HEK293T (cell line): ENCODE results near the gene OR12D2.

Experiments used
- ARNT ChIP-seq: fragments of 450-650 bp; IDR thresholded peaks from 2 replicates; pipeline ENCODE4 v1.6.1; 2017; ENCODE audit warnings: mild to moderate bottlenecking
- BHLHE40 ChIP-seq: fragments of 450-650 bp; IDR thresholded peaks from 2 replicates; pipeline ENCODE4 v1.6.1; 2016; ENCODE audit warnings: mild to moderate bottlenecking, moderate library complexity, borderline replicate concordance
- ELF4 ChIP-seq: fragments of 450-650 bp; IDR thresholded peaks from 2 replicates; pipeline ENCODE4 v1.6.1; 2017; ENCODE audit warnings: antibody characterized with exemption
- FOXA1 ChIP-seq: fragments of 450-650 bp; IDR thresholded peaks from 2 replicates; pipeline ENCODE4 v1.6.1; 2016; ENCODE audit warnings: mild to moderate bottlenecking
- FOXK2 ChIP-seq: fragments of 450-650 bp; IDR thresholded peaks from 2 replicates; pipeline ENCODE4 v1.6.1; 2016; ENCODE audit warnings: mild to moderate bottlenecking
- HDGF ChIP-seq: fragments of 450-650 bp; IDR thresholded peaks from 2 replicates; pipeline ENCODE4 v1.6.1; 2017; ENCODE audit warnings: antibody characterized with exemption, borderline replicate concordance
- L3MBTL2 ChIP-seq: fragments of 450-650 bp; conservative IDR thresholded peaks from 2 replicates; pipeline ENCODE4 v1.6.1; 2016; ENCODE audit warnings: mild to moderate bottlenecking
- LEF1 ChIP-seq: fragments of 450-650 bp; IDR thresholded peaks from 2 replicates; pipeline ENCODE4 v1.6.1; 2017; ENCODE audit warnings: mild to moderate bottlenecking, borderline replicate concordance
- NFRKB ChIP-seq: fragments of 450-650 bp; IDR thresholded peaks from 2 replicates; pipeline ENCODE4 v1.6.1; 2016; ENCODE audit warnings: mild to moderate bottlenecking, moderate library complexity
- PKNOX1 ChIP-seq: fragments of 450-650 bp; IDR thresholded peaks from 2 replicates; pipeline ENCODE4 v1.6.1; 2016
- SP1 ChIP-seq: fragments of 450-650 bp; IDR thresholded peaks from 2 replicates; pipeline ENCODE4 v1.6.1; 2017
- SUZ12 ChIP-seq: fragments of 450-650 bp; IDR thresholded peaks from 2 replicates; pipeline ENCODE4 v1.6.1; 2016; ENCODE audit warnings: mild to moderate bottlenecking
- TARDBP ChIP-seq: fragments of 450-650 bp; IDR thresholded peaks from 2 replicates; pipeline ENCODE4 v1.6.1; 2016
- ZNF384 ChIP-seq: fragments of 450-650 bp; IDR thresholded peaks from 2 replicates; pipeline ENCODE4 v1.6.1; 2016

DNA sequence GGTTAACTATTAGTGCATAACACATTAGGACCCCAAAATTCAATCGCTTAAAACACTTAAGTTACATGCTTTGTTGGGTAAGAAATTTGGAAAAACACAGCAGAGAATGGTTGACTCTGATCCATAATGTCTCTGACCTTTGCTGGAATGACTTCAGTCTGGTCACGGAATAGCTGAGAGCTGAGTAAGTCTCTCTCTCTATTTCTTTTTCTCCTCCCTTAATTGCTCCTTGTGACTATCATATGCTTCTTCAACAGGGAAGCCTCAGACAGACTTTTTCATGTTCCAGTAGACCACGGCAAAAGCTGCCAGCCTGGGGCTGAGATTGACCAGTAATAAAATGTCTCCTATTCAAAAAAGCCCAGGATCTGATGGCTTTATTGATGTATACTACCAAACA lies 24.1 kb downstream of the OR12D2 start:
- no peak for TF ChIP-seq SP1
- no peak for TF ChIP-seq PKNOX1
- TF ChIP-seq NFRKB = no peak
- TF ChIP-seq FOXK2 = no peak
- no peak for TF ChIP-seq BHLHE40
- TF ChIP-seq ARNT = no peak
- TF ChIP-seq FOXA1 = no peak
- no peak for TF ChIP-seq HDGF
- no peak for TF ChIP-seq L3MBTL2
- TF ChIP-seq ELF4 = no peak
- TF ChIP-seq SUZ12 = no peak
- TF ChIP-seq TARDBP = no peak
- TF ChIP-seq ZNF384 = no peak
- no peak for TF ChIP-seq LEF1
